H54 (cell line): Measurements from ENCODE around the gene FGF12.
A peak's percentile ranks its signal among the peaks of the same experiment; 100 is the strongest.

Experiments
- DNase-seq: peaks from one replicate; pipeline ENCODE4 v3.0.0; 2011; ENCODE audit warnings: low spot score, mixed read lengths; ENCODE audit not compliant: insufficient read length
- FAIRE-seq: peaks from 3 replicates; lab custom pipeline; 2011; peaks lifted over from hg19 to GRCh38; lab: Jason Lieb, UNC
- POLR2A ChIP-seq: IDR thresholded peaks from 2 replicates; pipeline ENCODE4 v1.6.1; 2011; ENCODE audit warnings: low read depth, mild to moderate bottlenecking, low read length

FGF12 gene

DNA sequence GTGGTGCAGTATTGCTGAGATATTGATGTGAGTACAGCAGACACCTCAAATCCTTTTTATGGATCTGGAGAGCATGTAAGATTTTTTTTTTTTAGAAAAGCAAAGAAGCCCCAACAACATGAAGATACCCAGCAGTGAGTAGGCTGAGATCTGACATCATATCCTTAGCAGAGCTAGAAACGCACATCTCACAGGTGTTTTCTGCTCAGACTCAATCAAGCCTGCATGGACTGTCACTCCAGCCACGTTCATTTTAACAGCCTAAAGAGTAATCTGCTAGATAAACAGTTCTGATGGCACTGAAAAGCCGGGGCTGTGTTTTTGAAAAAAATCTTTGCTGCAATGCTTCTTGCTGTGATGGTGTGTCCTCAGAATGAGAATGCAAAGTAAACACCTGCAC, 544.2 kb downstream of the FGF12 start:
- FAIRE-seq, result peak; percentile 33
- TF ChIP-seq POLR2A, result no peak
- DNase-seq, result no peak

DNA sequence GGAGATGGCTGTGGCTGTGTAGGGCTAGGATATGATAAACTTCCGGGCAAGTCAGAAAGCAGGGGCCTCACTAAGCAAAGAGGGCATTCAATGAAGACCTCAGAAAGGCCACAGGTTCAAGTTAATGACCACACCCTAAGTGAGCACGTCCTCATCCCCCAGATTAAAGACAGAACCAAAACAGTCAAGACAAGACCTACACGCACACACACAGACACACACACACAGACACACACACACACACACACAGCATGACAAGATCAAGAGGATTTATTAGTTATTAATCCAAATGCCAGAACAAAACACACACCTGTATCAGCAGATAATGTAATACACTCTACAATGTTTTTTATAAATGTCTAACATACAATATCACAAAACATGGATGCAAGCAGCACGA, 546.2 kb downstream of the FGF12 start:
- DNase-seq (no peak), FAIRE-seq (no peak)
- TF ChIP-seq POLR2A, result no peak

DNA sequence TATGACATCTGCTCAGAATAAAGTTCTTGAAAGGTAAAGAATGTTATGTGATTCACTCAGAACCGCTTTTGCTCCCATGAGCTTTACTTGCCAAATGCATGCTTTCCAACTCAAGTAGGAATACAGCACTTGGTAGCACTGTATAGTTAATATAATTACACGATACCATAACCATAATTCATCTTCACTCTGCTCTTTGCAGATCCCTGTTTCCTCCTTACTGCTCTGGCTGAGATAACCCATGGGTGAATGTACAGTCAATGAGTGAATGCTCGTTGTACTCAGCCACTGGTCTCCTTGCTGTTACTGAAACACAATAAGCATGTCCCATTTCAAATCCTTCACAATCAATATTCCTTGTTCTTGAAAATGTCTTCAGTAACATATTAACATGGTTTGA, 550.0 kb downstream of the FGF12 start:
- FAIRE-seq (no peak), DNase-seq (no peak)
- no peak for TF ChIP-seq POLR2A

DNA sequence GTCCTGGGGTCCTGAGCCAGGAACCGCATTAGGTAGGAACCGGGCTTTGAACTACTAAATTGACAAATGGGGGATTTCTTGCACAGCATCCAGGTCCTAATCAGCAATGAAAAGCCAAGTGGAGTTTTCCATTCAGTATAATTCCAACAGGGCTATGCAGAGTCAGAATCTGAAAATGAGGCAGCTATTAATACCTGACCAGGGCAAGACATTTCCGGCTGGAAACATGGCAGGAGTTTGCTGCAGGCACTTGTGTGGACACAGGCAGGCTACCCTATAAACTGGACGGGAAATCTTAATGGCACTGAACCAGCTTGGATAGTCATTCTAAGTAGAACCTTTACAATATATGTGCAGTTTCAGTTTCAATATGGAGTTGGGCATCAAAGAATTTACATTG, 553.1 kb downstream of the FGF12 start:
- DNase-seq (no peak), FAIRE-seq (no peak)
- no peak for TF ChIP-seq POLR2A

DNA sequence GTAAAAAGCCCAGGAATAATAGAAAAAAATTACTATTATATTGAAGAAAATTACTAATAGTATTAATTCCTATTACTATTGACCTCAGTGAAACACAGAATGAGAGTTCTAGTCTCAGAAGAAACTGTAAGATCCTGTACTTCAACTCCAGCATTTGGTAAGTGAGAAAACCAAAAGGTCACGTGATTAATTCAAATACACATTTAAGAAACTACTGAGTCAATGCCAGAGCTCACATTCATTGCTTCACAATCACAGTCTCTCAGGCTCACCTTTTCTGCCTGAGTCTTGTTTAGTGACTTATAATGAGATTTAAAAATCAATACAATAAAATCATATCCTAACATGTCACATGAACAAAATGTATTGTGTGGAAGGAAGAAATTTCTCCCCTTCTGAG, 556.1 kb downstream of the FGF12 start:
- no peak for TF ChIP-seq POLR2A
- DNase-seq (no peak), FAIRE-seq (peak; percentile 45)

DNA sequence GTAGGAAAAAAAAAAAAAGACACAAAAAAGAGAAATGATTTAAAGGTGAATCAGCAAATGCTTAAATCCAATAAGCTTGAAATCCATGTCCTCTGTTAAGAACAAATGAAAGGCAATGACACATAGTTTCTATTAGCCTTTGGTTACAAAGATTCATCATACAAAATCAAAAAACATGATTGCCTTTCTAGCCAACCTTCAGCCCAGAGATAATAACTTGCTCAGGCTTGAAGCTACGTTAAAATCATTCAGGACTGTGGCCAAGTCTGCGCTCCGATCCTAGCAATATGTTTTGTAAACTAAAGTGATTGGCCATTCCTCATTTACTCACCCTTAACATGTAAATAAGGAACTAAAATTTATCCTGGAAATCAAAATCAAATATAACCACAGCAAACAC, 556.7 kb downstream of the FGF12 start:
- FAIRE-seq (no peak), DNase-seq (no peak)
- no peak for TF ChIP-seq POLR2A

DNA sequence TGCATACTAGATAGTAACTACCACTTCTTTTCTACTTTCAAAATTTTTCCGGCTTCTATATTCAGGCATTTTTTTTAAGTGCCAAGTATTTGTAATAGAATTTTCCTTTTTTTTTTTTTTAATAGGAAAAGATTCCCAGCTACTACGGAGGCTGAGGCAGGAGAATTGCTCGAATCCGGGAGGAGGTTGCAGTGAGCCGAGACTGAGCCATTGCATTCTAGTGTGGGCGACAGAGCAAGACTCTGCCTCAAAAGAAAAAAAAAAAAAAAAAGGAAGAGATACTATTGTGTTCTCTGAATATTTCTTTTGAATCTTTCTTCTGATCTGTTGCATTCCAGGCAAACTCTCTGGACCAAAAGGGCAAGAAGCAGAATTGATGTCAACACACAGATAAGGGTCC, 557.3 kb downstream of the FGF12 start:
- no peak for TF ChIP-seq POLR2A
- DNase-seq (no peak), FAIRE-seq (no peak)

DNA sequence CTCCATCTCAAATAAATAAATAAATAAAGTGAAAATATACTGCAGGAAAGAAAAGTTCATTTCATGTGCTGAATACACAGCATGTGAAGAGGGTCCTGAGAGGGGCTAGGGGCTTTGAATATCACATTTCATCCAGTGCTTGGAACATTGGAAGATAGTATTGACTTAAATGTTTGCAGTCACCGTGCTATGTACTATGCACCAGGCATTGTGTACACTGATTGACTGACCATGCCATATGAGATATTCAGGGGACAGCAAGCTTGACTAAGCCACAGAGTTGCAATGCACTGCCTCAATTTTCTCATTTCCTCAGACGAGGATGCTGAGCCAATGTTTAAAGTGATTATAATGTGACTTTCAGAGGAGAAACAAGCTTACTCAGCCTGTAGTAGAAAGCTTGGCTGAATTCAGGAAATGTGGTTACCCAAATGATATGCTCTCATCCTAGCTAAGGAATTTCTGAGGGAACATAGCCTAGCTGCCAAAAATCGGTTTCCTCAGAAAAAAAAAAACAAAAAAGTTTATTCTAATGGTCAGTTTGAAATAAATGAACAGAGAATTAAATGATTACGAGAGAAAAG, 557.9 kb downstream of the FGF12 start:
- no peak for DNase-seq
- FAIRE-seq, result peak; percentile 81
- no peak for TF ChIP-seq POLR2A

DNA sequence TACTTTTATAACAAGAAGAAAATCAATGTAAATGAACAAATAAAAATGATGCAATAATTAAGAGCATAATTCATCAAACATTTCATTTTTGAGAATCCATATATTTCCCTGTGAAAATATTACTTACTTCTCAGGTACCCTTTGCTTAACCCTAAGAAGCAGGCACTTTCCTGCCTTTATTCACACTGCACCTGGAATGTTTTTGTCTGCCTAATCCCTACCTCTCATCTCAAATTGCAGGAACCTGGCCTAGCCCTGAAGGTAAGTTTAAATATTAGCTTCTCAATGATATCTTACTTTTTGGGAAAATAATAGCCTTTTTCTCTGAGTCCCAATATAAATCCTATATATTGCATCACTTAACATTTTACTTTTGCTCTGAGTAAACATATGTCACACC, 559.1 kb downstream of the FGF12 start:
- TF ChIP-seq POLR2A, result no peak
- DNase-seq (no peak), FAIRE-seq (peak; percentile 33)

DNA sequence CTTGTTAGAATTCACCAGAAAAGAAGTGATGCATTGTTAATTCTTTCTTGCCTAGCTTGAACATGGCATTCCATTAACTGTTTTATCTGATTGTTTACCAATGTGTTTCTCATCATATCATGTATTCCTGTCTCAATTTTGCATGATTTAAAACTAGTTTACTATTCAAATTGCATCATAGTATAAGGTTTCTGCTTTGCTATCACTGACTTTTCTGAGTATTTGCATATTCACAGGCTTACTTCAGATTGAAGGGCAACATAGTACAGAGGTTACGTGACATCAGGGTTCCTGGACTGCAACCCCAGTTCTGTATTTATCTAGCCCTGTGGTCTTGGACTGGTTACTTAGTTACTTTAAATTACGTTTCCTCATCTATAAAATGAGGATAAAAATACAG, 561.8 kb downstream of the FGF12 start:
- TF ChIP-seq POLR2A, result no peak
- DNase-seq (no peak), FAIRE-seq (peak; percentile 41)

DNA sequence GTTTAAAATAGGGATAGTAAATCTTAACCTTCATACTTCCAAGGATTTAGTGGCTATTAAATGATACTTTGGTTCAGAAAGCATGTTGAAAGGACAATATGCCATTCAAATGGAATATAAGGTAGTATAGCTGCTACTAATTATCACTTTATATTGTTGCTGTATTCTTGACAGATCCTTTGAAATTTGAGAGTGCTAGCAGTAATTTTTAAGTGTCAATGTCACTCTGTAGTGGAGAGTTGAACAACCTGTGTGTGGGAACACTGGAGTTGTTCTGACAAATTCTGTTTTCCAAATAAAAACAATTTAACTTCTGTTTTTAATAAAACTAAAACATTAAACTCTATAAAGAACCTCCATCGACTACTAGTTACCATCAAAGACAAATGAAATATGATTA, 565.7 kb downstream of the FGF12 start:
- TF ChIP-seq POLR2A, result no peak
- FAIRE-seq (no peak), DNase-seq (no peak)

DNA sequence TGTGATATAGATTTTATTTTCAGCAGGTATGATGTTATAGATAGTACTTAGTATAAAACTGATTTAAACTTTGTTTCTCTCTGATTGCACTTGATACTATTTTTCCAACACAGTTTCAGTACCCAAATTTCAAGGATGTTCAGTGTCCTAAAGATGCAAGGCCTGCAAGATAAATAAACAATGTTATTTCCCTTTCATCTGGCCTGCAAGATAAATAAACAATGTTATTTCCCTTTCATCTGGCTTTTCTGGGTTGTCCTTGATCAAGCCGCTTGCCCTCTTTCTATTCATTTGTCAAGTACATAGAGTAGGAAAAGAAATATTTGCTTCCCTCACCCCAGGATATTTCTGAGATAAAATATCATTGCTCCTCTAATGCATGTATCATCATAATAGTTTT, 571.0 kb downstream of the FGF12 start:
- no peak for TF ChIP-seq POLR2A
- peak; percentile 41 for FAIRE-seq
- no peak for DNase-seq

DNA sequence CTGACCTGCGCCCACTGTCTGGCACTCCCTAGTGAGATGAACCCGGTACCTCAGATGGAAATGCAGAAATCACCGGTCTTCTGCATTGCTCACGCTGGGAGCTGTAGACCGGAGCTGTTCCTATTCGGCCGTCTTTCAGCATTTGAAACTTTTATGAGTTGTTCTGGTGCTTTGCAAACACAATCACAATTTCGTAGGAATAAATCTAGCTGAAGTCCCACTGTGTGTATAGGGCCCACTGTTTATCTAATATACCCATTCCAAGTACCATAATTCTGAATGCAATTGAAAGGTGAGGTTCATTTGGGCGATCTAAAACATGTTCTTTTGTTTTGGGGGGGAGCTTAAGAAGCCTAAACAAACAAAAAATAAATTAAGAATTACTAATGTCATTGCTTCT, 572.1 kb downstream of the FGF12 start:
- DNase-seq, result no peak
- TF ChIP-seq POLR2A, result no peak
- no peak for FAIRE-seq

DNA sequence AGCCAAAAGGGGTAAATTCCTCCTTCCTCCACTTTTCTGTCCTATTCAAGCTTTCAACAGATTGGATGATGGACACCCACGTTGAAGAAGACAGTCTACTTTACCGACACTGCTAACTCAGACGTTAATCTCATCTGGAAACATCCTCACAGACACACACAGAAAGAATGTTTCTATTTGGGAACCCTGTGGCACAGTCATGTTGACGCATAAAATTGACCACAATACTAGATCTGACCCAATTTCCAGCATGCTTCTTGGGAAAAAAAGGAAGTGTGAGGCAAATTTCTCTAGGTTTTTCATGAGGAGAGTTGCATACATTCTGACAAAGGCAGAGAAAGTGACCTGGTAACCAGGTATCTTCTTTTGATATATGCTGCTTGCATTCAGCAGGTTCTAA, 594.1 kb downstream of the FGF12 start:
- peak; percentile 93 for FAIRE-seq
- TF ChIP-seq POLR2A, result no peak
- DNase-seq, result peak; percentile 3

DNA sequence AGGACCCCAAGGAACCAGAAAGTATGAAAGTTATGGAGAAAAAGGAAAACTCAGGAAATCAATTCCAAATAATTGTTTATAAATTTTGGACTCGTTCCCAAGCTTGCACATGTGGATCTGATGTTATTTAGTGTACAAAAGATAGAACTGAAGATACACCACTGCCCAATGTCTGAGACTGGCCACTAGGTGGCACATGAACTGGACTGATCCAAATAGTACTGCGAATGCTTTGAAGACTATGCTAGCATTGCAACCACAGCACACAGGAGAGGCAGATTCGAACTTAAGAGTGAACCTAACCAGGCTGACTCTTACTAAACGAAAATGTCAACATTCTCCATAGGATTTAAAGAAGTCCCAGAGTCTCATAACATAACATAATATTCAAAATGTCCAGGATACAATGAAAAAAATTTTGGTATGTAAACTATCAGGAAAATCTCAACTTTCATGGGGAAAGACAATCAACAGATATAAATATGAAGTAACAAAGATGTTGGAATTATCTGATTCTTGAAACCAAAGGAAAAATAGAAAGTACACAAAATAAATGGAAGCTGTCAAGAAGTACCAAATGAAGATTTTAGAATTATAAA, 596.7 kb downstream of the FGF12 start:
- FAIRE-seq, result peak; percentile 100
- peak; percentile 38 for DNase-seq
- no peak for TF ChIP-seq POLR2A
